ENCODE results near the gene CTSS.

GRCh38 chr1:150761801-150762200 lies 3.8 kb downstream of the CTSS start:
- no peak for TF ChIP-seq CTCF (conservative IDR thresholded peaks at IDR 0.05; ENCODE audit: low read length)
- no peak for TF ChIP-seq EZH2phosphoT487 (IDR thresholded peaks at IDR 0.05; ENCODE audit: borderline replicate concordance, low read depth, low read length)

Measured in OCI-LY7 (cell line).